Breast epithelium (tissue), 3 donors: ENCODE data around the gene THRA.

Source experiments
- CTCF ChIP-seq, 3 donors: fragments of 450-650 bp; IDR thresholded peaks; one replicate each; pipeline ENCODE4 v1.5.1; 2016 to 2017; ENCODE audit warnings: antibody characterized with exemption in 3 of 3, mild to moderate bottlenecking in 3 of 3, moderate library complexity in 3 of 3
- POLR2AphosphoS5 ChIP-seq, 3 donors: sonication (generic); formaldehyde crosslinking; IDR thresholded peaks; one replicate each; pipeline ENCODE4 v1.6.1; 2017; ENCODE audit warnings: antibody characterized with exemption in 3 of 3

GRCh38 chr17:40100669-40101366, 38.1 kb downstream of the THRA start:
- peak in 1 of 3 donors; percentile 4 for TF ChIP-seq CTCF (IDR thresholded peaks at IDR 0.05)
- TF ChIP-seq POLR2AphosphoS5 (IDR thresholded peaks at IDR 0.05), result peak; percentile 27 to 87 (median 83)
